SK-N-MC (cell line): Measurements from ENCODE around the gene DCTN3.

Experiments
- EZH2 ChIP-seq: fragments of 200-600 bp; sonication (generic); IDR thresholded peaks from one replicate; pipeline ENCODE4 v1.6.1; 2017; ENCODE audit warnings: antibody characterized with exemption
- FOXP2 ChIP-seq: optimal IDR thresholded peaks from 2 replicates; pipeline ENCODE3; 2011; ENCODE audit warnings: mild to moderate bottlenecking, moderate library complexity; ENCODE audit not compliant: insufficient read depth; ENCODE audit errors: extremely low read length, control extremely low read depth

DNA sequence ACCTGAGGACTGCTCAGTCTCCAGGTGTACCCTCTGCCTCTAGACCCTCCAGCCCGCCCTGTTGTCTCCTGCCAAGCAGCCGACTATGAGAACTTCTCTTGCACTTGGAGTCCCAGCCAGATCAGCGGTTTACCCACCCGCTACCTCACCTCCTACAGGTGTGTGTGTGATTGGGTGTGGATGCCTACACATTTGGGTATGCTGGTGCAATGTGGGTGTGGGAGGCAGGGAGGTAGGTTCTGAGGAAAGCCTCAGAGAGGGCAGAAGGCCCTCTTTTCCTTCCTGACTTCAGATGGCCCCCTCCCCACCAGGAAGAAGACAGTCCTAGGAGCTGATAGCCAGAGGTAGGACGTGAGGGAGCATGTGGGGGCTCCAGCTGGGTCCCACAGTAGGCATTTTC lies 36.7 kb upstream of the DCTN3 start:
- TF ChIP-seq EZH2 = no peak
- TF ChIP-seq FOXP2 = no peak
